Activated T-cell treated with anti-CD3 and anti-CD28 coated beads, Interleukin-2, amount 50 U/mL, for 24 hours (primary cell): ENCODE data around the gene MTHFSD.

Experiments used
- DNase-seq: peaks from one replicate; pipeline ENCODE4 v3.0.0-alpha.2; 2020
- H3K27ac Mint-ChIP-seq: 2 replicates; pipeline ENCODE4 v1.8.0; 2020; ENCODE audit warnings: mild to moderate bottlenecking, mixed read lengths
- H3K27me3 Mint-ChIP-seq: 2 replicates; pipeline ENCODE4 v1.8.0; 2020; ENCODE audit warnings: mixed read lengths
- H3K36me3 Mint-ChIP-seq: 2 replicates; pipeline ENCODE4 v1.8.0; 2020; ENCODE audit warnings: low read depth, mixed read lengths
- H3K4me1 Mint-ChIP-seq: 2 replicates; pipeline ENCODE4 v1.8.0; 2020; ENCODE audit warnings: low read depth, mixed read lengths
- H3K4me3 Mint-ChIP-seq: 2 replicates; pipeline ENCODE4 v1.8.0; 2020; ENCODE audit warnings: mild to moderate bottlenecking, moderate library complexity, mixed read lengths
- H3K9me3 Mint-ChIP-seq: 2 replicates; pipeline ENCODE4 v1.8.0; 2020; ENCODE audit warnings: mixed read lengths

The MTHFSD gene

DNA sequence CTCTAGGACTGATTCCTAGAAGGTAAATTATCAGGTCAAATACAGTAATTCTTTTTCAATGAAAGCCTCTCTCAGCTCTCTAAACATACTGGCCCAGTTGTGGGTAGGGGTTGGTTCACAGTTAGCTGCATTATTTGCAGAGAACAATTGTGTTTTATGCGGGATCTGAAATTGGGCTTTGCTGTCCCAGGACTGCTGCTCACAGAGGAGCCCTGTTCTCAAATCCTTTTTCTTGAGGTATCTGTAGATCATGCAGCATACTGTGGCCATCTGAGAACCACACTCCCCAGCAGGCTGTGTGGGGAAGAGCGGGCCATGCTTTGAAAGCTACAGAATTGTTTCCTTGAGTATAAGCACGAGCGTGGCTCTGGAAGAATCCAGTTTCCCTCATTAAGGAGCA lies 17.5 kb downstream of the MTHFSD start:
- Mint-ChIP-seq H3K4me1 (no peaks in the 10 kb centered on the region), H3K9me3 (no peaks in the 10 kb centered on the region), H3K27me3 (no peaks in the 10 kb centered on the region), H3K27ac (no peak overlapping the region), H3K36me3 (peaks cover 91% of the 10 kb centered on the region), H3K4me3 (no peak overlapping the region)
- DNase-seq: no peak

DNA sequence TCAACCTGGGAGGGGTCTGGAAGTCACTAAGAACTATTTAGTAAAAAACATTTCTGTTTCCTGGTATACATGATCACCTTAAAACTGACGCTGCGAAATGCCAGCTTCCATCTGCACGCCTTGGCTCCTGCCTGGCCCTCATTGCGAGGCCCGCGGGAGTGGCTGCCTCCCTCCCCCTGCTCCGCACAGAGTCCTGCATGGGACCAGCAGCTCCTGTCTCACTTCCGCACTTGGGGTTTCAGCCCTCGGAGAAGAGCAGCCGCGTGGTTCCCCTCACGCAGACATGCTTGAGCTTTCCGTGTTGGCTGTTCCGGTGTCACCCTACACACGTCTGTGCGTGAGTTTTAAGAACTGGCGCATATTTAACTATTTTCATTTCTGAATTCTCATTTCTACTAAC lies 18.4 kb downstream of the MTHFSD start:
- DNase-seq: no peak
- peaks cover 88% of the 10 kb centered on the region for H3K36me3 Mint-ChIP-seq
- no peaks in the 10 kb centered on the region for H3K9me3 Mint-ChIP-seq
- H3K27me3 Mint-ChIP-seq: no peaks in the 10 kb centered on the region
- no peaks in the 10 kb centered on the region for H3K4me1 Mint-ChIP-seq
- no peak overlapping the region for H3K27ac Mint-ChIP-seq
- H3K4me3 Mint-ChIP-seq: no peak overlapping the region

DNA sequence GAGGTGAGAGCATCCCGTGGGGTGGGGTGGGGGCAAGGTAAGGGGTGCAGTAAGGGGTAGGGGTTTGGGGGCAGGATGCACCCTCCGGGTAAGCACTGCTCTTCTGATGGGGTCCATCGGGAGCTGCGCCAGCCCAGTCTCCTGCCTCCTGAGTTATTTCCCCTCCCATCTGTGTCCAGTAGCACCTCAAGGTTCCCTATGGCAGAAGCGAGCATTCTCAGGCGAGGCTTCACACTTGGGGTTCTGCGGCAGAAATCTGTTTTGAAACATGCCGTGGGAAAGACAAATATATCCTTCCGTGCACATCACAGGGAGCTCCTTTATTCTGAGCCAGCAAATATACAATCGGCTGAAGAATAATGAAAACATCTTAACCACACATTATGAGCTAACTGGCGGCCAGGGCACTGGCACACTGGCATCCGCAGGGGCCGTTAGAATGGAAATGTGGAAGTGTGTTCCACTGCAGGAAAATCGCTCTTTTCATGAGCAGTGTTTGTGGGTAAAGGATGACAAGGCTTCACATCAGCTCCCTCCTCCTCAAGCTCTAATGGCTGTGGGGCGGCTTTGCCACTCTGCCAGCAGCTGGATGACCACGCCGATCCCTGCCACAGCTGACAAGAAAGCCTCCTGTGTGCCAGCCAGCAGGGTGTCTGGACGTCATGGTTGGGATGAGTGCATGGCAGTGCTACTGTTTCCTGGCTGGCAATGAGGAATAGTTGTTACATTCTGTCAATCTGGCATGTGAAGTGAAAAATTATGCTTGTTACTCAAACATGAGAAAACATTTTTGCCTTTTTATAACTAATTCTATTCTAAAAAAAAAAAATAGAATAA lies 20.0 kb downstream of the MTHFSD start:
- no peaks in the 10 kb centered on the region for H3K9me3 Mint-ChIP-seq
- no peak for DNase-seq
- H3K36me3 Mint-ChIP-seq: peaks cover 83% of the 10 kb centered on the region
- no peaks in the 10 kb centered on the region for H3K4me1 Mint-ChIP-seq
- H3K27me3 Mint-ChIP-seq: no peaks in the 10 kb centered on the region
- H3K4me3 Mint-ChIP-seq: no peak overlapping the region
- H3K27ac Mint-ChIP-seq: no peak overlapping the region

DNA sequence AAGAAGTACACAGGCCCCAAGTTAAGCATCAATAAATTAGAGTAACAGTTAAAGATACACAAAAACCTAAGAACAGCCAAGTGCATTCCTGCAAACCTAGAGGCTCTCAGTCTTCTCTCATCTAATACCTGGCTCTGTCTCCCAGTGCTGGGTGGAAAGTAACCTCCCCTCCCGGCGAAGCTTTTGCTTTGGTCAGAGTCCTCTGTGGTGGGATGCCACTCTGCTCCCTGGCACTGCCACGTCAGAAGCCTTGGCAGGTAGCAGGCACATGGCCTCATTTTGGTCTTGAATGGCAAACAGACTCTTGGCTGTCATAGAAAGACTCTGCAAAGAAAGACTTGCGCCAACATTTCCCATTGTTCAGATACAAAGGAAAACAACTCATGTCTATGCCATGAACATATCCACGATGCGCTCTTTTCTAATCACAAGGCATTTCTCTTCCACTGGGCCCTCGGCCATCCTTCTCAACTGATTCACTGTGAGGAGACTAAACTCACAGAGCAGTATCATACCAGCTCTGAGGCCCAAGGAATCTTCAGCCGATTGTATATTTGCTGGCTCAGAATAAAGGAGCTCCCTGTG lies 21.2 kb downstream of the MTHFSD start:
- Mint-ChIP-seq H3K36me3 (peaks cover 80% of the 10 kb centered on the region), H3K27ac (no peak overlapping the region), H3K4me1 (no peaks in the 10 kb centered on the region), H3K9me3 (no peaks in the 10 kb centered on the region), H3K27me3 (no peaks in the 10 kb centered on the region), H3K4me3 (no peak overlapping the region)
- DNase-seq: no peak

DNA sequence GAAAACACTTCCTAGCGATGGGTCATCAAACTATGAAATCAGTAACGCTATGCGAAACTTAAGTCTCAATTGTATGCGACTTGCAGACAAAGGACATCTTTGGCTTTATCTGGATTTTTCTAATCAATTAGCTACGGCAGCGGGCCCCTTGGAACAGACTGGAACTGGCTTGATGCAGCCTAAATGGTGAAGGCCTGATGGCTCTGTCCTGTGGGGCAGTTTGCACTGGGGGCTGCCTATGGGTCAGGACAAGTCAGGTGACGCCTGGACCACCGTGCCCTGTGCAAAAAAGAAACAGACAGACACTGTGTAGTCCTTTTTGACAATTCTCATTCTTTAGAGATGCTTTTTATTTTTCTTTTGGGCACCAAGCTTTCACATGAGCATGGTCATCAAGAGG lies 22.0 kb downstream of the MTHFSD start:
- Mint-ChIP-seq H3K27me3 (no peaks in the 10 kb centered on the region), H3K36me3 (peaks cover 77% of the 10 kb centered on the region), H3K4me3 (no peak overlapping the region), H3K4me1 (no peaks in the 10 kb centered on the region), H3K9me3 (no peaks in the 10 kb centered on the region), H3K27ac (no peak overlapping the region)
- DNase-seq: no peak

DNA sequence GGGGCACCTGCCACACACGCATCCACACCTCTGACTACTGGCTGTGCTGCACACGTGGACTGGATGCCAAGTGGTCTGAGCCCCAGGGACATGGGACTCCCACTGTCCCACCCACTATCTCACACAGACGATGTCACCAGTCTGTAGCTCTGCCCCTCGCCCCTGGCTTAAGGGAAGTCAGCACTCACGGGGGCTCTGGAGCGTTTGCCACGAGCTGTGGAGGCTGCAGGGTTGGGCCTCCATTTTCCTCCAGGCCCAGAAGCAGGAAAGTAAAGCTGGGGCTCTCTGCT lies 22.6 kb downstream of the MTHFSD start:
- H3K27me3 Mint-ChIP-seq: no peaks in the 10 kb centered on the region
- no peak for DNase-seq

DNA sequence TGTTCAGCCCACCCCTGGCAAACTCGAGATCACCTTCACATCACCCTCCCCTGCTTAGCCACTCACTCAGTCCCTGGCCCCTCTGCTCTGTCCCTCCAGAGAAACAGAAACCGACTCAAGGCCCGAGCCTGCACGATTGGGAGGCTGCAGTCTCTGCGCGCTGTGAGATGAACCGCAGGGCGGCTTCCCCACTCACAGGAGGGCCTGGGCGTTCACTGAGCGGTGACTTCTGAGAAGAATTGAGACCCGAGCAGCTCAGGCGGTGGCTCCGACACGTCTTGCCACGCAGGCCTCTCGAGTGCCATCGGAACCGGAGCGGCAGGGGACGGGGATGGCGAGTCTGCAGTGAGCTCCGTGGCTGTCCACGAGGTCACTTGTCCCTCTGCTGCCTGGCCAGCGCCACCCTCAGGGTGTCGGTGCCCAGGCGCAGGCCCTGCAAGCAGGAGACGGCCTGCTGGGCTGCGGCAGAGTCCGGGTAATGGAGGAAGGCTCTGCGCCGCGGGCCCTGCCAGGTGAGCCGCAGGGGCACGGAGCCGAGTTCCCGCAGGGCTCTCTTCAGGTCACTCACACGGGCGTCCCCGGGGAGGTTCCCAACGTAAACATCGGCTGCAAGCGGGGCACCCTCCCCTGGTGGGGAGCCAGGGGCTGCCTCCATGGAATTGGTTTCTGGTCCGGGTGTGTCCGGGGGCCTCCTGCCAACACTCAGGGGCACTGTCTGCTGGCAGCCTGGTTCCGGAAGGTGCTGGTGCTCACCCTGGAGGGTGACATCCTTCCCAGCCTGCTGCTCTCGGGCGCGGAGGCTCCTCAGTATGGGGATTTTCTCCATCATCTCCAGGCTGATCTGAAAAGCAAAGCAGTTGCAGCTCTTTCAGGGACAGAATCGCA lies 23.2 kb downstream of the MTHFSD start:
- Mint-ChIP-seq H3K27ac (no peak overlapping the region), H3K4me1 (no peaks in the 10 kb centered on the region), H3K4me3 (no peak overlapping the region), H3K9me3 (peaks cover 4% of the 10 kb centered on the region), H3K27me3 (no peaks in the 10 kb centered on the region), H3K36me3 (peaks cover 65% of the 10 kb centered on the region)
- no peak for DNase-seq

More for the DNA sequence above, 22.6 kb downstream of the MTHFSD start:
- peaks cover 71% of the 10 kb centered on the region for H3K36me3 Mint-ChIP-seq
- no peaks in the 10 kb centered on the region for H3K4me1 Mint-ChIP-seq
- H3K27ac Mint-ChIP-seq: no peak overlapping the region
- H3K9me3 Mint-ChIP-seq: peaks cover 4% of the 10 kb centered on the region
- no peak overlapping the region for H3K4me3 Mint-ChIP-seq

DNA sequence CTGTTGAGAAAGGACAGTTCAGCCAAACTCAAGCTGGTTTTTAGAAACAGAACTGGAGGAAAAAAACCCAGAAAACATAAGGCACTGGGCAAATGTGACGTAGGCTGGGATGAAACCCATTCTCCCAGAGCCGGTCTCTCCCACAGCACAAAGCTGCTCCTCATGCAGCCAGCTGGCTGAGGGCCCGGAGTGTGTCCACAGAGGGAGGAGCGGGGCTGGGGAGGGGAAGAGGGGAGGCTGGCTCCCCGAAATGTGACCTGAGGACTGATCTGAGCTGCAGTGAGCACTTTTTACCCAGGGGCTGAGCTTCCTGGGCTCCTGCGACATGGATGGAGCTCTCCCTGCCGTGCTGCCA lies 23.9 kb downstream of the MTHFSD start:
- Mint-ChIP-seq H3K27me3 (no peaks in the 10 kb centered on the region), H3K9me3 (peaks cover 4% of the 10 kb centered on the region), H3K27ac (no peak overlapping the region), H3K36me3 (peaks cover 58% of the 10 kb centered on the region), H3K4me1 (no peaks in the 10 kb centered on the region), H3K4me3 (no peak overlapping the region)
- DNase-seq: no peak

DNA sequence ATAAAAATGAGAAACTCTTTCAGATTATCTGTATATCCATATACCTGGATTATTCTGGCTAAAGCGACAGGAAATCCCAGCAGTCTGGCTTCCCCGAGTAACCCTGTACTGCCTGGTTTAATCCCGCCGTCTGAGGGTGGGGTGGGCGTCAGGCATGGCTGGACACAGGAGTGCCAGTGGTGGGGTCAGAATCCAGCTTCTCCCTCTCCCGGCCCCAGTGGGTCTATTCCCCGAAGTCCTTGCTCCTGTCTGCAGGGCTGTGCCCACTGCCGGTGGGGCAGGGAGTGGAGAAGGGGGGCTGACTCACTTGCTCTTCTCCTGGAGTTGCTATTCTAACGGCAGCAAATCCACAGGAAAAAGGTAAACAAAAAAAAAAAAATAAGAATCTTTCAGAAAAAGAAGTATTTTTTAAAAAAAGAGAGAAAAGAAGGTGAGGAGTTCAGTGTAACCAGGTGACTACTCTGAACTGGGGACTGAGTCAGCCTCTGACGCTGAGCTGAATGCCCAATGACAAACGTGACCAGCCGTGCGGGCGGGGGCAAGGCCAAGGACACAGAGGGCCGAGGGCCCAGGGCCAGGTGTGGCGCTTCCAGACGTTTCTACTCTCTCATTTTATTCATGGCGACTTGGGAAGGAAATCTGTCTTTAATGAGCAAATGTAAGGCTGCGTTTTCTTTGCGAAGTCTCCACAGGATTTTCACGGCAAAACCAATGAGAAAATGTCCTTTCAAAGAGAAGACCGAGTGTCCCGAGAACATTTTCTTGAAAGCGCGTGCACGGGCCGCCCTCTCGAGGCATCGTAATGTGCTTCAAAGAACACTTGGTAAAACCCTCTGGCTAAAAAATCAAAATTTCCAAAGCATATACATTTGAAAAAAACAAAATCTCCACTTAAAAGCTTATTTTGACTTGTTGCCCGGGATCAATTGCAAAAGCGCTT lies 24.5 kb downstream of the MTHFSD start:
- Mint-ChIP-seq H3K4me3 (no peak overlapping the region), H3K9me3 (peaks cover 4% of the 10 kb centered on the region), H3K4me1 (no peaks in the 10 kb centered on the region), H3K27ac (no peak overlapping the region), H3K27me3 (no peaks in the 10 kb centered on the region), H3K36me3 (peaks cover 51% of the 10 kb centered on the region)
- DNase-seq: no peak

DNA sequence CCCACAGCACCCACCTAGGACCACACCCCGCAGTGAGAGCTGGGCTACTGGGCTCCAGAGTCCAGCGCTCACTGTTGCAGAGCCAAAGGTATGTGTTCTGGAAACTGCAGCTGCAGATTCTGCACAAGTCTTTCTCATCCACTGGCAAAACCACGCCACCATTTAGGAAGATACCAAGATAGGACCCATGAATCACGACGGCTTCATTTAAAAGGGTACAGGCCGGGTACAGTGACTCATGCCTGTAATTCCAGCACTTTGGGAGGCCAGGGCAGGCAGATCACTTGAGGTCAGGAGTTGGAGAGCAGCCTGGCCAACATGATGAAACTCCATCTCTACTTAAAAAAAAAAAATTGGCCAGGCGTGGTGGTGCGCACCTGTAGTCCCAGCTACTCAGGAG lies 25.9 kb downstream of the MTHFSD start:
- Mint-ChIP-seq H3K9me3 (peaks cover 4% of the 10 kb centered on the region), H3K4me3 (no peak overlapping the region), H3K27me3 (no peaks in the 10 kb centered on the region), H3K27ac (no peak overlapping the region), H3K36me3 (peaks cover 46% of the 10 kb centered on the region), H3K4me1 (no peaks in the 10 kb centered on the region)
- no peak for DNase-seq

DNA sequence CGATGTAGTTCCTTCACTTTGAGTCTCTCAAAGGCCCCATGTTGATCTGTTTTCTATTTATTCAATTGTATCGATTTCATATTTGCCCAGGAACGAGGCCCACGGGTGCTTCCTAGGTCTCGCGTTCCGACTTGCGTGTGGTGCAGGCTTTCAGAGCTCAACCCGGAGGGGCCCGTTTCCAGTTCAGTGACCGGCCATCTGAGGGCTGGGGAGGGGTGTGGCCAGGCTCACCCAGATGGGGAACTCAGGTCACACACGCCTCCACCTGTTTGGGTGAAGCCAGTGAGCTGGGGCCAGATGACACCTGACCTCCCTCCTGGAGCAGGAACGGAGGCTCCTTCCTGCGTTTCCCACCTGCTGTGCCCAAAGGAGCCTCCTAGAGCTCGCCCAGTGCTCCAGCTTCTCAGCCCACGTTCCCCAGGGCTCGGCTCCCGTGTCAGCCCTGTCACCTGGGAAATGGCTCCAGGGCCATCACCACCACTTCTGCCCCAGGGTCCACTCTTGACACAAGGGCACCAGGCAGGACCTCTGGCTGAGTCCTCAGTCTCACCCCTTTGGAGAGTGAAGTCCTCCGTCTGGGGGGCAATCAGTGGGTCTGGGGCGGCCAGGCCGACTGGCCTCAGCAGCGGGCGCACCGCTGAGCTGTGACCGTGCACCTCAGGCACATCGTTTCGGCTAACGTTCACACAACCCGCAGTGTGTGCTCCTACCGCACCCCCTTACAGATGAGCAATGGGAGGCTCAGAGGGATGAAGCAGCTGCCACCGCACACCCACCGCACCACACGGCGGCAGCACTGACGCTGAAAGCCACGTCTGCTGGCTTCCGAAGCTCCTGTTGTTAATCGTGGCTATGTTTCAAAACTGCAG lies 26.7 kb downstream of the MTHFSD start:
- Mint-ChIP-seq H3K27me3 (no peaks in the 10 kb centered on the region), H3K4me1 (no peaks in the 10 kb centered on the region), H3K36me3 (peaks cover 38% of the 10 kb centered on the region), H3K9me3 (peaks cover 4% of the 10 kb centered on the region), H3K27ac (no peak overlapping the region), H3K4me3 (no peak overlapping the region)
- no peak for DNase-seq

DNA sequence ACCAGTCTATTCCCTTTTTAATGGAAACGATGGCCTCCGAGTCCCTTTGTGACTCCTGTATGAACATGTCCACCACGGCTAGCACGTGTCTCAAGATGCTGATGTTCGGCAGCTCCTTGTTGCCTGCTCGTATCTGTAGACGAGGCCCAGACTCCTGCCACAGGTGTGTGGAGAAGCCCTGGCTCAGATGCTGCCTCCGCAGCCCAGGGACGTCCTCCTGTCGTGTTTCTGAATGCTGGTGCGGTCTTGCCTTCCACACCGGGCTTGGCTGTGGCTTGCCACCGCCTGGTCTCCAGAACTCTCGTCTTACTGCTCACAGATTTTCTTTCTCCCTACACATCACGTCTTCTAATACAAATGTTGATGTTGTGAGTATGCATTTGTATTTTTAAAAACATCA lies 27.7 kb downstream of the MTHFSD start:
- Mint-ChIP-seq H3K4me1 (no peaks in the 10 kb centered on the region), H3K4me3 (no peak overlapping the region), H3K36me3 (peaks cover 28% of the 10 kb centered on the region)

DNA sequence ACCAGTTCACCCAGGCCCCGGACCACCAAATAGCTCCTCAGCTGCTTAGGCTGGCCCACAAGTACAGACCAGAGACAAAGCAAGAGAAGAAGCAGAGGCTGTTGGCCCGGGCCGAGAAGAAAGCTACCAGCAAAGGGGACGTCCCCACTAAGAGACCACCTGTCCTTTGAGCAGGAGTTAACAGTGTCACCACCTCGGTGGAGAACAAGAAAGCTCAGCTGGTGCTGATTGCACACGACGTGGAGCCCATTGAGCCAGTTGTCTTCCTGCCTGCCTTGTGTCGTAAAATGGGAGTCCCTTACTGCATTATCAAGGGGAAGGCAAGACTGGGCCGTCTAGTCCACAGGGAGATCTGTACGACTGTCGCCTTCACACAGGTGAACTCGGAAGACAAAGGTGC lies 29.3 kb downstream of the MTHFSD start:
- DNase-seq: no peak
- Mint-ChIP-seq H3K27ac (no peak overlapping the region), H3K4me1 (no peaks in the 10 kb centered on the region), H3K27me3 (peaks cover 9% of the 10 kb centered on the region), H3K9me3 (peaks cover 4% of the 10 kb centered on the region), H3K4me3 (no peak overlapping the region), H3K36me3 (peaks cover 17% of the 10 kb centered on the region)

More for the DNA sequence above, 27.7 kb downstream of the MTHFSD start:
- Mint-ChIP-seq H3K27me3 (no peaks in the 10 kb centered on the region), H3K9me3 (peaks cover 4% of the 10 kb centered on the region), H3K27ac (no peak overlapping the region)
- DNase-seq: no peak
